Activated gamma-delta T cell treated with anti-CD3 and anti-CD28 coated beads, Interleukin-2, amount 50 U/mL, for 16 hours (primary cell): ENCODE measurements around the gene GCNT4.

Source experiments
- DNase-seq: peaks from one replicate; pipeline ENCODE4 v3.0.0-alpha.2; 2020; ENCODE audit warnings: low read depth

Gene GCNT4

DNA sequence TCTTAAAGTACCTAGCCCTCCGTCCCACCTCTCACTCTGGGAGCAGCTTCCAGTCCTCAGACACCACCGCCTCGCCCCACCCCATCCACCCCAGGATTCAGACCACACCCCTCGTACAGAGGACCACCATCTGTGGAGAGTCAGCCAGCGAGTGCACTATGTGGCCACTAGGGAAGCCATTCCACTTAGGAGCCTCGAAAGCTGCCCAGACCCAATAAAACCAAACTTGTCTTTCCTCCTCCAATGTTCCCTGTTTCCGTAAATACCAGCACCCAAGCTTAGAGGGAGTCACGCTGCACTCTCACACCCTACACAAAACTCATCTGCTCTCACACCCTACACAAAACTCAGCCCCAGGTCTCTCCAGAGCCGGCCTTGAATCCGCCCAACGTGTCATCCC lies 1.9 kb downstream of the GCNT4 start:
- no peak for DNase-seq

DNA sequence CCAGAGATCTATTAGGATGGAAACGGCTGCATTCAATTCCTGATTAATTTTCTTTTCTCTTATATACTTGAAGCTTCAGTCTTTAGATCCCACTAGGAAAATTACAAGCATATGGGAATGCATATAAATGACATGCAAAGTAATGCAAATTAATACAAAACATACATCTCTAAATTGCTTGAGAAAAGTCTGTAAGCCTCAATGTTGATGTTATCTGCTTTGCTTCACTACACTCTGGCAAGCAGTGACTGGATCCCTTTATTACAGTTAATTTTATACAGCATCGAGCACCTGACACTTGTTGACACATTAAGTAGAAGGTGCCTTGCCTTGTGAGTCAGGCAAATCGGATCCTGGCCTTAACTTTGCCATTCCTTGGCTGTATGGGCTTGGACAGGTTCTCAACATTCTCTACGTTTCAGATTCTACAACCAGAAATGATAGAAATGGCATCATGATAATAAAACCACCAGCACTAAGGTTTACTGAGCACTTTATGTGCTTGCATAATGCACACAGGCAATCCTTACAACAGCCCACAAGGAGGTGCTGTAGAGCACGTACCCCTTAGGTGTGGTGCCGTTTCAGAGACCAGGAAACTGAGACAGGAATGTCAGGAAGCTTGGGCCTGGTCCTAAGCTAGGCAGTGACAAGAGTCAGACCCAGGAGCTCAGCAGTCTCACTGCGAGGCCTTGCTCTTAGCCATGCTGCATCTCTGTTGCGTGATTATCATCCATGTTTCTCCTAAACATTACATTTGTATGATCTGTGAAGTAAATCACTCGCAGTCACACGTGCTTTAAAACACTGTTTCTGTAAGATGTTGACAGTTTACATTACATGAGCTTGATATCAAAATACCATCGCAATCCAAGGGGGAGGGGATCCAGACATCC lies 2.7 kb downstream of the GCNT4 start:
- peak; percentile 51 for DNase-seq

DNA sequence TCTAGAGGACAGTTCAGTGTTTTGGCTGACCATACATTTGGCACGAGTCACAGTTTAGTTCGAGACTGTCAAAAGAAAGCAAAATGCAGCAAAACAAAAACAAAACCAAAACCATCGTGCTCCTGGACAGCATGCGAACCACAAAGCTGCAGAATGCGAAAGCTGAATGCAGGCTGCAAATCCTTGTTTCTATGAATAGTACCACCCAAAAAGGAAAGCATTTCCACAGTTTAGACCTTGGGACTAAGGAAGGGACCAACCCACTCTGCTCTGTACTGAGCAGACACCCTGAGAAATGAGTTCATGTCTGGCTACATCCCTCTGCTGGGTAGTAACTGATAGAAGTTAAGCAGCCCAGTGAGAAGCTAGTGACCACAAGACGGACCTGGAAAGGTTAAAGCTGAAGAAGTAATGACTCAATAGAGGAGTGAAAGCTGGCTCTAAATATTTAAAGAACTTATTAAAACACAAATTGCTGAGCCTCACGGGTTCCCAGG lies 3.9 kb downstream of the GCNT4 start:
- no peak for DNase-seq

DNA sequence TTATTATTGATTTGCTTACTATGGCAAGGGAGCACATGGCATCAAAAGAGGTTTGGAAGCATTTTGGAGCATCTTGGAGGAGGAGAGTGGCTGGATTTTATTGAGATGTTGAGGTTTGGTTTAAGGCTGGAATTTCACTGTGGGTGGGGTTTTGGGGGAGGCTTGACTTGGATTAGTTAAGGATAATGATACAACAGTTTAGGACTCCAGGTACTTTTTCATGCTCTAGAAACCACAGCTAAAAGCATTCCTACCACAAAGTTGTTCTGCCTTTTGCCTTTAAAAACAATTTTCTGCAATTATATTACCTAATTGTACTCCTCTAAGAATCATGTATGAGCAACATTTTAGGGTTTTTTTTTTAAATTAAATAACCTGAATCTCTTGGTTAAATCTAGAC lies 5.0 kb downstream of the GCNT4 start:
- no peak for DNase-seq

DNA sequence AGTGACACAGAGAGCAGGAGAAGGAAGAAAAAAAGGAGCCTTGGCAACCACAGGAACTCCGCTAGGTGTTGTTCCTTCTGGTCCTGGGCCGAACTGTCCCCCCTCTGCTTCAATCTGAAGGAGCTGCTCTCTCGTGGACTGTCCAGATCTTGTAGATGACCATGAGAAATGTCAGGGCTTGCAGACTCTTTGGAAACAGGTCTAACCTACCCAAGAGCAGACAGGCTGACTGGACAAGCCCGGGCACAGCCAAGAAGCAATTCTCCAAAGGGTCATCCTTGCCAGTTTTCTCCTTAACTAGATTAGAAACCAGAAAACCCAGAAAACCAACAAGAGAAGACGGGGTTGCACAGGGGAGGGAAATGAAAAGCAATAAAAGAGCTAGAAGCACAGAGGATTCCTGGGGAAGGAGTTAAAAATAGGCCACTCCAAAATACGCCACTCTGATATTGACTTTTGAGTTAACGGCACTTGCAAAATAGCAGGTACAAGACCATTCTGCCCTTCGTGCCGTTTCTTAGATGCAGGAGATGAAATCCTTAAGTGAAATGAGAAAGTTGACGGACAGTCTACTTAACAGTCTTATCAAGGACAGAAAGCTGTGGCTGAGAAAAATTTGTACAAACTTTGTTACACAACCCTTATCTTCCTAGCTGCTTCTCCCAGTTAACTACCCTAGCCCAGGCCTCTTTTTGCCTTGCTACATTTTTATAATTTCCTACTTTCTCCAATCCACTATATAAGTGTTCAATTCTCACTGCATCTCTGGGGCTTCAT lies 5.8 kb downstream of the GCNT4 start:
- DNase-seq, result no peak

DNA sequence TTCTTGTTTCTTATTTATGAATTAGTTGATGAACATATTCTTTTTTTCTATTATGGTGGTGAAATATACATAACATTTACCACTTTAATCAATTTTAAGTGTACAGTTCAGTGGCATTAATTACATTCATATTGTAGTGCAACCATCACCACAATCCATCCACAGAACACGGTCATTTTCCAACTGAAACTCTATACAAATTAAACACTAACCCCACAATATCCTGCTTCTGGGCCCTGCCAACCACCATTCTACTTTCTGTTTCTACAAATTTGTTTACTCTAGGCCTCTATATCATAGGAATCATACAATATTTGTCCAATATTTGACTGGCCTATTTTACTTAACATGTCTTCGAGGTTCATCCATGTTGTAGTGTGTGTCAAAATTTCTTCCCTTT lies 7.3 kb downstream of the GCNT4 start:
- DNase-seq, result no peak

DNA sequence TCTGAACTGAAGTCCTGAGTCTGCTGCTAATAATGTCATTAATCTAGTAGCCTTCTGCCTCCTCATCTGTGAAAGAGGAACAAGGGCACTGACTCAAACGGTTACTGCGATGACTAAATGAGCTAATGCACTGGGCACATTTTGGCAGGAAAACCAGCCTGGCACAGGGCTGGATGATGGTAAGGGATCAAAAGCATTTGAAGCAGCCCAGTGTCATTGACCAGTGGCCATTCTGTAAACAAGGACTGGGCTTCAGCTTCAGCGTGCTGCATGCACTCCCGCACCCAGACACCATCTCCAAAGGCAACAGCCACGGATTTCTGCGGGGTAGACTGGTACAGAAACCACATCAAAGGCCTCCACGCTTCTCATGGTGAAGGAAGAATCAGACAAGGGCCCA lies 8.0 kb downstream of the GCNT4 start:
- no peak for DNase-seq

DNA sequence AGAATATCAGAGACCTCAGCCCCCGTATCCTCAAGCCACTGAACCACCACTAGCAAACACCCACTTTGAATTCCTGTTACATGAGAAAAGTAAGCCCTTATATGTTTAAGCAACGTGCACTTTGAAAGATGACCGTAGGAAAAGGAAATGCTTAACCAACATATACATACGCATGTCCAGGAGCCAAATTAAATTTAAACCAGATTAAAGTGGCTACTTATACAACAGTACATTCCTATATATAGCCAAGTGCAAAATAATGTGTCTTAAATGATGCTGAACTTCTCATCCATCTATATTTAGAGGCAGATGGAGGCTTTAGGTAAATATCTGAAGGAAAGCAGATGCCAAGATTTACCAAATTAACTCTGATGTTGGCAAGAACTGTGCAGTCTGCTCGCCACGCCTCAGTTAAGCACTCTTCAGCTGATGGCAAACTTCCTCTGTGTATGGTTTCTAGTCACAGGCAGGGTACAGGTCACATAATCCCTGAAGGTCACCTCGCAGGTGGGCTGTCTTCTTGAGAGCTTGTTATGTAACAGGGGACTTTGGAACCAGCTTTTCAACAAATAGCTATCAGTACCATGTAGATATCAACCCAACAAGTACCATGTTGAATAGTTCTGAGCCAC lies 8.6 kb downstream of the GCNT4 start:
- DNase-seq, result no peak

DNA sequence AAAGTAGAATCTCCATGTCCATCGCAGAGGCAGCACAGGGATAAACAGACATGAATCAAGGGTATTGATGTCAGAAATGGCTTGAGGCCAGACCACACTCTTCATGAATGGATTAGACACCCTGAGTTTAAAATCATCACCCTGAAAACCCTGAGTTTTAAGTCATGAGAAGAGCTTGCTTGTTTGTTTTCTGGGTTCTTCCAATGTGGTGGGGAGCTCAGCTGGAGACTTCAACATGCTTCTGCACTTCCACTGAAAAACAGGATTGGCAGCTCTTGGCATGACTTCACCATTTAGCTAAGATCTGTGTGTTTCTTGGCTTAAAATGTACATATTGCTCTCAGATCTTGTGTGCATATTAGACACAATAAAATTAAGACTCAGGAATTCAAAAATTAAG lies 9.8 kb downstream of the GCNT4 start:
- no peak for DNase-seq

DNA sequence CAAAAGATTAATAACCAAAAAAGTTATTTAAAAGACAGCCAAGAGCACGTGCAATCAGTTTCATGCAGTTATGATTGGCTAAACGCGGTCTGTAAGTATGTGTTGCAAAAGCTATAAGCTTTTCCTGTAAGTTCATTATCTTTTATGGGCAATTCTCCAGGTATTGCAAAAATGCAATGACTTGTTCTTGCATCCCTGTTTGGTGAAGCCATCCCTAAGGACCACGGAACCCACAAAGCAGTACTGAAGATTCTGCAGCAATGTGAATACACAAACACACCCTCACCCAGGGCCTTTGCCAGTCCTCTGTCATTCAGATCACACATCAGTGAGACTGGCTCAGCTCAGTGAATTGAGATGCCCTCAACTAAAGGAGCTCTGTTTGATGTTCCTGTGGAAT lies 11.4 kb downstream of the GCNT4 start:
- no peak for DNase-seq

DNA sequence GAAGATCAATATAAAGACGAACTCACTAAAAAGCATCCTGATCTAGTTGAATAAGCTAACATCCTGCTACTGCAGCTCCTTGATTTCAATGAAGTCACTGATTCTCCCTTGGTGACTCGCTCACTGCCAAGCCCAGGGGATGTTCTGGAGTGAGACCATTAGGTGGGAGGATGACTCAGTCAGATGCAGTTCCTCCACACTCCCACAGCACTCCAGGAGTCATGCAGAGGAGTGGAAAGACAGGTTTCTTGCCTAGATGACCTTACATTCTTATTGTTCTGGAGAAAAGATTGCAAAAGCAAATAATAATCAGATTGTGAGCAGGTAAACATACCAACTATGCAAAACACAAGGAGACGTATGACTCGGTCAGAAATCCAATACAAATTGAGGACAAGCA lies 15.3 kb downstream of the GCNT4 start:
- DNase-seq, result no peak

DNA sequence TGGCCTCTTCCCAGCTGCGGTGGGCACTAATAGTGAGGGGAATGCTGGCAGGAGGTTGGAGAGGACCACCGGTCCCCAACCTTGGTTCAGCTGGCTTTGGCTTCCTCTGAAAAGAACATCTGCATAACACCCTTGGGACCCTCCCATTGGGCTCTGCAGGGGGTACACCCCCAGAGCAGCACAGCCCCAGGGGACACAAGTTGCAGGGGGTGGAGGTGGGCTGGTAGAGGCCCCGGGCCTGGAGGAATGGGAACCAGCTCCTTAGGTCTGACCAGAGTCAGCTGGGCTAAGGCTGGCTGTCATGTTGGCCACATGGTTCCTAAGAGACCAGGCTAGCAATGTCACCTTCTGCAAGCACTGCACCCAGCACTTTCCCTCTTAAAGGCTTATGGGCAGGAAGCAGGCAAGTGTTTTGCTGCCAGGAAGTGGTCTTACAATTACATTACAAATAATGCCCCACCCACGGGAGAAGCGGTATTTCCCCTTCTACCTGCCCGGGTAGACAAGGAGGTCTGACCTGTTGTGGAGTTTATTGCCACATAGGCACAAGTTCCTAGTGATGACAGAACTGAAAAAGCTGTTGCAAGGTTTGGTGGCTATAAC lies 18.1 kb downstream of the GCNT4 start:
- no peak for DNase-seq

DNA sequence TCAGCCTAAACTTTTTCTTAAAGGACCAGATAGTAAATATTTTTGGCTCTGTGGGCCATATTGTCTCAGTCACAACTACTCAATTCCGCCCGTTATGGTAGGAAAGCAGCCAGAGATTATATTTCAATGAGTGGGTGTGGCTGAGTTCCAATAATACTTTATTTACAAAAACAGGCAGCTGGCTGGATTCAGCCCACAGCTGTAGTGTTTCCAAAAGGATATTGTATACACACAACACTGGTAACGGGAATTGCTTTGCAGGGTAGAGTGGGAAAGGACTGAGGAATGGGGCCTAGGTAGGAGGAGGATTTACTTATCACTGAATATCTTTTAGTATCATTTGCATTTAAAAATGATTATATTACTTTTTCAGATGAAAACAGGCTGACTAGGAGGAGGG lies 21.0 kb downstream of the GCNT4 start:
- no peak for DNase-seq

DNA sequence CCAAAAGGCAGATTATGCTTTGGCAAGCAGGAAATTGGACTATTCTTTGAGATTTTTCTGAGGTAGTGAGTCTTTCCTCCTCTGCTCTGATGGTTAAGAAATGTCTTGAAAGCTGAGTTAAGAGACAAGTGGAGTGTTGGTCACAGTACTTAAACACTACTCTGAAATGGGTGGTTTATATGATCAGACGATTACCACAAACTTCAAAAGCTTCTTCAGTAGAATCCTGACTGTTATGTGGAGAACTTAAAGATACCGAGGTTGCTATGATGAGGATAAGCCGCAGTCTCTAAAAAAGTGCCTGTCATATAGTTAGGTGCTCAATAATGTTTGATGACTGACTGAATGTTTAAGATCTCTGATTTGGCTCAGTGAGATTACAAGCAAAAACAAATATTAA lies 24.3 kb downstream of the GCNT4 start:
- no peak for DNase-seq

DNA sequence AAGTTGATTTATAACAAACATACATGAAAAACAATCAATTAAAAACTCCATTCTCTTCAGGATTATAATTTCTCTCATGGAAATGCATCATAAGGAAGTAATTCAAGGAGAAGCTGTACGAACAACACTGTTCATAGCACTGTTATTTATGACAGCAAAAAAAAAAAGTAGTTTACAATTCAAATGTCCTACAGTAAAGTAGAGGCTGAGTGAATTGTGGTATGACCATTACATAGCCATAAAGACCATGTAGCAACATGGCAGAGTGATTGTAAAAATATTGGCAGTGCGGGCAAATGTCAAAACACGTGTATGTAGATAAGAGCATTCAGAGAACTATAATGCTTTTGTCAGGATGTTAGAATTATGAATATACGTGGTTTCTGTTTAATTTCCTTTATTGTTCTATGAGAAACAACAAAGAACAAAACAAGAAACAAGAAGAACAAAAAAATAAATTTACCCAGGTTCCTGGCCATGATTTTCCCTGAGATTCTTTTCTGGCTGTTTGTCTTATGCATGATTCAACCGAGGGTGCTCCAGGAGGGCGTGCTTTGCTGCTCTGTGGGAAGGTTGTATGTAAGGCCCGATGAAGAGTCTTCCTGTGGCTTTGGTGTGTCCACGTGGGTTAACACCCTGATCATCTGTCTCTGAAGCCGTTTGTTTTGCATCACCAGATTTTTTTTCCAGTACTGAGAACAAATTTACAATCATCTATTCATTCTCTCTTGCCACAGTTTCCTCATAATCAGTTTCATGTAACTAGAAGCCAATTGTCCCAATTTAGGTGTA lies 28.8 kb downstream of the GCNT4 start:
- DNase-seq, result peak; percentile 7

DNA sequence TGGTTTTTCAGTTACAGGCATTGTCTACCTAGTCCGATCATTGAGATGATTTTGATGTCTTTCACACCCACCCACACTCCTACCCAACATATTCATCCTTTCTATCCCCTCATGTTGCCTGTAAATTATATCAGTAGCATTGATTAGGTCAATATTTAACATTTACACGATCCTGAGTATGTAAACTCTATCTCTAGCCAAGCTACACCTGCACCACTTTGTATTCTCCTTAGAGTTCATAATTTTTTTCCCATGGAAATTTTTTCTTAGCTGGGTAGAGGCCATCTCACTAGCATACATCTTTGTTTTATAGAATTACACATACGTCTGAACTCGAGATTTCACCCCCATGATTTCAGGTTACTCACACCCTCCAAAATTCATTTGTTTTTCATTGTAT lies 30.6 kb downstream of the GCNT4 start:
- DNase-seq, result no peak

DNA sequence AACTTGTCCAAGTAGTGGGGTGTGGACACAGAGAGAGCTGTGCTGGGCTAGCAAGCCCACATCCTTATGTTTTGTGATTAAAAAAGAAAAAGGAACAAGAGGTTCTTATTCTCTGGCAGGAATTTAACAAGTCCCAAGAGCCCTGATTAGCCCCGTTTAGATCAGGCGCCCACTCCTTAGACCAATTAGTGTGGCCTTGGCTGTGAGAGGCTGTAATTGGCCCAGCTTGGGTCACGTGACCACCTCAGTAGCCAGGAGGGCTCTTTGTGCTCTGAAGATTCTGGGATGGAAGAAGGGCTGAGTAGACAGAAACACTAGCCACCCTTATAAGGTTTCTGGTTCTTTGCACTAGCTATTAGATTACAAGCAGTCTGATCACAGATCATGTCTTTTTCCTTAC lies 31.1 kb downstream of the GCNT4 start:
- no peak for DNase-seq

DNA sequence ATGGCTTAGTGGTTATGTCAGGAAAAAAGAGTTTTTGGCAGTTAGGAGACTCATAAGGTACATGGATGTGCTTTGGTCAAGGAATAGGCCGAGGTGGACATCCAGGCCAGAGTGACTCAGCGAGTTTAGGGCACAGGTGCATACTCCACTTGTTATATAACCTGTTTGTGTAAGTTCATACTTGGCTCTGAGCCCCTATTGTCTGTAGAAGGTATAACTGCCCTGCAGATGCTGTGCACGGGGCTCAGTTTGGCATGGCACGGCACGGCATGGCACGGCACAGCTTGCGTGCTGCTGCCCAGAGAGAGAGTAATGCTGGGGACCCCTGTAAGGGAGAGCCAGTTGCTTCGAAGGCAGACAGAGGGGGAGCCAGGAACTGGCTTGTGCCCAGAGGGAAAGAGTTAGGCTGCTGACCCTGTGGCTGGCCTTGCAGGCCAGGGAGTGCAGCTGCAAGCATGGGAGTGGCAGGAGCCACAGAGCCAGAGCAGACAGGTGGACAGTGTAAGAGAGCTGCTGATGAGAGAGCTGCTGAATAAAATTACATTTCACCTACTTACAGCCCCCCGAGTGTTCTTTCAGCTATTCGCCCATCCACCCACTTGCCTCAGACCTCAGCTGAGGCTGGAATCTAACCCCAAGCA lies 32.2 kb downstream of the GCNT4 start:
- no peak for DNase-seq

DNA sequence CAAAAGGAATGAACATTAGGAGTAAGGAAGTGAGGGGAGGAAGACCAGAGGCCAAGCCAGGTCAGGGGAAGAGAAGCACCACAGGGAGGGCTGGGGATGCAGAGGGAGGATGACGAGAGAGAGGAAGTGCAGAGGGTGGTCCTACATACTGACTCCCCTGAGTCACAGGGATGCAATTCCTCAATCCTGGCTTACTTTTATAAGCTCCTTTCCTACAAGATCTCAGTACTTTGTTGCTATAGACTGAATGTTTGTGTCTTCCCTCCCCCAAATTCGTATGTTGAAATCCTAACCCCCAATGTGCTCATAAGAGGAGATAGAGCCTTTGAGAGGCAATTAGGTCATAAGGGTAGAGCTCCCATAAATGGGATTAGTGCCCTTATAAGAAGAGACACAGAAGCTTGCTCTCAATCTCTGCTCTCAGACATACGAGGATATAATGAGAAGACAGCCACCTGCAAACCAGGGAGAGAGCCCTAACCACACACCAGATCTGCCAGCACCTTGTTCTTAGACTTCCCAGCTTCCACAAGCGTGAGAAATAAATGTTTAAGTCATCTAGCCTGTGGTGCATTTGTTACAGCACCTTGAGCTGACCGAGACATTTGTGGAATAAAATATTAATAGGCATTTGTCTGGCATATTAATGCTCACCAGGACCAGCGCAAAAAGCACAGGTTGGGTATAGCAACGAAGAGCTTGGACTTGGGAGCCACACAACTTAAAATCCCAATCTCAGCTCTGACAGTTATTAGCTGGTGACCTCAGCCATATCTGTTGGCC lies 33.4 kb downstream of the GCNT4 start:
- no peak for DNase-seq

DNA sequence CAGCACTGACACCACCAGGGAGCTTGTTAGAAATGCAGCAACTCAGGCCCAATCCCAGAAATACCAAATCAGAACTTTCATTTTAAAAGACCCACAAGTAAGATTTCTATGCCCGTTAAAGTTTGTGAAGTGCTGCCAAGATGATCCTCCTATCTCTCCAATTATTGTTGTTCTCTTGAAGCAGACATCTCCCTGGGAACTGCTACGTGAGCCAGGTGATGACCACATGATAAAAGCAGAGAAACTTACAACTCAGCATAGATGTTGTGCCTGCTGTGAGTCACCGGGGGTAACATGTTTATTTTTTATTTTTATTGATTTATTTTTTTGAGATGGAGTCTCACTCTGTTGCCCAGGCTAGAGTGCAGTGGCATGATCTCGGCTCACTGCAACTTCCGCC lies 34.4 kb downstream of the GCNT4 start:
- no peak for DNase-seq
